Right ventricle myocardium inferior (tissue), 1 donor: ENCODE results near the gene CERS6. TPM values are rescaled to one million over a fixed set of nuclear protein-coding genes. Genes with fewer than 3 reads are reported as not detected.
A peak's percentile ranks its signal among the peaks of the same experiment; 100 is the strongest.

Source experiments
- ATAC-seq: fragments of 200-7000 bp; cut with Tn5 transposase; one replicate; pipeline ENCODE4 v1.9.1; 2020; ENCODE audit warnings: mild to moderate bottlenecking, moderate library complexity
- DNase-seq: peaks from one replicate; pipeline ENCODE4 v3.0.0; 2021; ENCODE audit errors: missing footprints
- intact Hi-C: fragments of 100-400 bp; cut with DNase I; formaldehyde crosslinking; loops from one replicate; pipeline ENCODE4 v1.11.0; 2022
- total RNA-seq: library from RNA; stranded (reverse); fragmentation: NEBNext Ultra II Directional; extraction: Animal tissue kit (Norgen Biotek cat#: 25700); gene quantifications from one replicate; pipeline ENCODE4 v1.2.1, GENCODE V29; 2021
- donor health status: DM: no; HTN: yes; CAD: no; lungs with severe emphysema.

Gene CERS6
- total RNA-seq, 1 donor from 2014 or later: 65.7 TPM

GRCh38 chr2:168687314-168687713 is 231.2 kb downstream of the CERS6 start:
- DNase-seq: no peak
- intact Hi-C loops: loop anchor here (1.0 to 5.0 kb wide), 3 partner anchors 120 to 340 kb away; no protein-coding TSS in a partner anchor
- ATAC-seq: no peak

DNA sequence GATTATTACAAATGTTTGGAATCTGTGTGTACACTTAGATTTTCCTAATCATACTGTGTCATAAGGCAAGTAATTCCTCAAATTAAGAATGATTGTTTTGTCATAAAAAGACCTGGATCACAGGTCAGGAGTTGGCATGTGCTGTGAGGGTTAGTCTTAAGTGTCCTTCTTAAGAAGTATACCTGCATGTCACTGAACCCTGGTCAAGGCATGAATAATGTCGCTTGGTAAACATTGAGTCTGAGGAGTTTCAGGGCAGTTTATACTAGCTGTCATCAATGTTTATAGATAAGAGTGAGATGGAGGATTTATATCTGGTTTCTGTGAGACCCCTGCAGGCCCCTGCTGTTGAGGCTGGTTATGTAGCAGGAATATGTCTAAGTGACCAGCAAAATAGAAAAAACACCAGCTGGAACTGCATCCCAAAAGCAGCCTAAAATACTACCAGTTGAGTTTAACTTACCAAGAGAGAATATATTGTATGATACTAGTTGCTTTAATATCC is 234.4 kb downstream of the CERS6 start:
- intact Hi-C loops: no loop called here
- DNase-seq (no peak), ATAC-seq (no peak)

DNA sequence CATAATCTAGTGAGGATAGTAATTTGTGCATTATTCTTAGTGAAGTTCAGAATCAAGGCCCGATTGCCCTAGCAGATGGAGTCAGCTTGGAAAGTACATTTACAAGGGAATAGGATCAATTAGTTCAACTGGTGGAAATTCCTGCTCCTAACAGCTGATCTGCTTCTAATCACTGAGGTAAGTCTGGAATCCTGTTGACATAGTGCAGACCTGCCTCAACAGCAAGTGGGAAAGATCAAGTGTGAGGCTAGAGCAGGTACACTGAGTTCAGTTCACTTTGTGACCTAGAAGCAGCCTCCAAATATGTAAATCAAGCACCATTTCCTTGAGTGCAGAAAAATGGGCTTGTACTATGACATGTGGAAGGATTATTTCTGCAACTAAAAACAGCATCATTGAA is 235.1 kb downstream of the CERS6 start:
- intact Hi-C loops: no loop called here
- no peak for ATAC-seq
- no peak for DNase-seq

DNA sequence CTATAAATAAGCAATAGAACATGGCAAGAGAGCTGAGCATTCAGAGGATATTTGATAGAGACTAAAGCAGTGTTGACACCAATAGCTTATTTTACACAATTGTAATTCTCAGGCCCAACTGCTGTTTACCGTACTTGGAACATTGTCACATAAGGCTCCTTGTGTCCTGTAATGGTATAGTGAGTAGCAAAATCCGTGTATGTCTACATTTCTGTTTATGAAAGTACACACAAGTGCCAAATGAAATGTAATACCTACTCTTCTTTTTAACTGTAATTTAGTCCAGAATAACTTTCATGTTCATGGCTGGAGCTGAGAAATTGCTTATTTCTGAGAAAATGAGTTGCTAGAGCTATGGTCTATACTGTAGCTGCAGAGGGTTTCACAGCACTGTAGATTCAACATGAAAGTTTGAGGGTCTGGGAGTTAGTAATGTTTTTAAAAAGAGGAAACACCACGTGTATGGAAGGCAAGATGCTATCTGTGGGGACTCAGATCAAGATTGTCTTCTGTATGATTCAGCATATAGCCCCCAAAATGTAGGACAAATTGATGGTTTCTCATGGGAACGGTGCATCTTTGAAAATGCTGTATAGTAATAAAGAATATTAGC is 236.2 kb downstream of the CERS6 start:
- intact Hi-C loops: no loop called here
- ATAC-seq: no peak
- no peak for DNase-seq

DNA sequence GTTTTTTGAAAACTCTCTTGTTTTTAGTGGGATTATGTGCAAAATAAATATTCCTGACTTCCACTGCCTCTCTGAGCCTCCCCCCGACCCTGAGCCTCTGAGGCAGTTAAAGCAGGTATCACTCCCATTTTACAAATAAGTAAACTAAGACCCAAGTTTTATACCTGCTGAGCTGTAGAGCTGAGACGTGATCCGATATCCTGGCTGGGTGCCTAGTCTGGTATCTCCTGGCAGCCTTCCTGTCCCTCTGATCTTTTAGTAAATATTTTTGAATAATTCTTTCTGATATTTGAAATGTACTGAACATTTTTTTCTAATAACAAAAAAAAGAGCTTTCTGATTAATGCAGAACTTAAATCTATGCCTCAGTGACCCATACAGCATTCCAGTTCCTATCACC is 238.1 kb downstream of the CERS6 start:
- no peak for DNase-seq
- intact Hi-C loops: no loop called here
- ATAC-seq: no peak

DNA sequence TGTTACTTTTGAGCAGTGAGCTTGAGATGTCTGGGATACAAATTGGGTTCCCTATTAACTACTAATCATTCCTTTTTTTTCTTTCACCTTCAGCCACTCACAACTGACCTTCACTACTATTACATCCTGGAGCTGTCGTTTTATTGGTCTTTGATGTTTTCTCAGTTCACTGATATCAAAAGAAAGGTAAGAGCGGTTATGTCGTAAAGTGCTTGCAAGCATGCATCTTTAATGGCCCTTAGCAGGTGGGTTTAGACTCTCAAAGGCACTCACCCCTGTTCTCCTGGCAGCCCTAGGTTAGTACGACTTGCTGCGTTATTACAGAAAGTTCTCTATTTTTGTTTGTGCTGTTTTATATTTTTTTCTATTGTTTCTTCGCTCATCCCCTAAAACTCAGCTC is 238.8 kb downstream of the CERS6 start:
- intact Hi-C loops: no loop called here
- DNase-seq (no peak), ATAC-seq (no peak)

DNA sequence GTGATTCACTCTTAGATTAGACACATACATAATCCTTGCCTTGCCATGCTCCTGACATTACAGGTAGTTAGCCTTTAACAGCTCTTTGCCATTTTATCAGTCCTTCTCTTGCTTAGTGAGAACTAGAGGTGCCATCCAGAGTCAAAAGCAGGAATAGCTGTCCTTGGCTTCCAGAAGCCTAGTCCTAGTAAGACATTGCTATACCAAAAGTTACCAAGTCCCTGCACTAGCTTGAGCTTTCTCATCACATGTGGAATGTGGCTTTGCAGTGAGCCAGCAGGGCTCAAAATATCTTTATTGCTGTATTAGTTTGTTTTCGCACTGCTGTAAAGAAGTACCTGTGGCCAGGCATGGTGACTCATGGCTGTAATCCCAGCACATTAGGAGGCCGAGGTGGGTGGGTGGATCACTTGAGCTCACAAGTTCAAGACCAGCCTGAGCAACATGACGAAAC is 241.6 kb downstream of the CERS6 start:
- intact Hi-C loops: no loop called here
- DNase-seq: no peak
- ATAC-seq: no peak

DNA sequence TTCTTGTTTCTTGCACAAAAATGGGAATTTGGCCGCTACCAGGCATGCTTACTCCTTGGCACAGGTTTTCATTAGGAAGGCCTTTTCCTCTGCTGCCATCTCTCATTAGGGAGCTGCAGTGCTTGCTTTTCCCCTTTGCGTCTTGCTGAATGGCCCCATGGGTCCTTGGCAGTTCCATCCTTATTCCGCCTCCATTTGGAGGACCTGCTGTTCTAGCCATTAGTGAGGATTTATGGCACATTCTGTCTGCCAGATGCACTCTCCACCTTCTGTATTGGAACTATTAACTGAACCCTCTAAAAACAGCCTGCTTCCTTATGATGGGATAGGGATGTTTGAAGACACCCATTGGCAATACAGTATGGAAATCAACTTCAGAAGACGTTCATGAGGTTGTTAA is 242.9 kb downstream of the CERS6 start:
- intact Hi-C loops: no loop called here
- no peak for ATAC-seq
- no peak for DNase-seq

DNA sequence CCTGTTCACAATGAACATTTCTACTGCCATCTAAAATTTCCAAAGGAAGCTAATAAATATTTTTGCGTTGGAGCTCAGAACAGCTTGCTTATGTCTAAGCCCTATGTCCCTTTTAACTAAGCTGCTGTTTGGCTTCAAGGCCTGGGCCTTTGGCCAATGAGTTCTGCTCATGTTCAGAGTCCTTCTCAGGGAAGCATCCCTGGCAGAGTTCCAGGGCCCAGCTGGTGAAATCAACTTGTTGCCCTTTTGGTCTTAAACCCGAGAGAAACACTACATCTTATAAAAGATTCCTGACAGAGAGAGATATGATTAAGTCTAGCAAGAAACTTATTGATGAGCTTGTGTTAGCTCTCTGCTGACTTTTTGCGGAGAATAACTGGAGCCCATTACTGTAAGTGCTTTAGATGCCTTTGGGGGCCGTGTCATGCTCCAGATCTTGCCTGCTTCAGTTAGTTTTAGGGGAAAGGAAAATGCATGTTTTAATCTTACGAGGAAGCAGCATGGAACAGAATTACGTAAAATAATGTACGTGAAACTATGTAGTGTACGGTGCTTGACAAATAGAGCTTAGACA is 243.9 kb downstream of the CERS6 start:
- intact Hi-C loops: no loop called here
- peak; percentile 71 for ATAC-seq

GRCh38 chr2:168700615-168701245 is 244.7 kb downstream of the CERS6 start:
- DNase-seq: no peak
- no peak for ATAC-seq
- intact Hi-C loops: no loop called here

More for the DNA sequence above, 243.9 kb downstream of the CERS6 start:
- DNase-seq: peak; percentile 88

DNA sequence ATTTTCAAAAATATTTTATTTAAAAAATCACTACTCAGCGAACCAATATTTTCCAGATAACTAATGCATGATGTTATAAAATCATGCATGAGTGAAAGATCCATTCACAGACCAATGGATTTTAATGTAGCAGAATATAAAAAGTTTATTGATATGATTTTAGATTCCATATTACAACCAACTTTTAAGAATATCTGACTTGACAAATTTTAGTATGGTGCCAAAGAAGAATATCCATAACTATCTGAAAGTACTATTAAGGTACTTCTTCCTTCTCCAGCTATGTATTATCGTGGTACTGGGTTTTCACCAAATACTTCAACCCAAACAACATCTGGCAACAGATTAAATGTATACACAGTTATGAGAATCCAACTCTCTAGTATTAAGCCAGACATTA is 246.5 kb downstream of the CERS6 start:
- no peak for DNase-seq
- intact Hi-C loops: no loop called here
- no peak for ATAC-seq

- intact Hi-C loops: no loop called here
- peak; percentile 26 for ATAC-seq
- no peak for DNase-seq
Observed at GRCh38 chr2:168703926-168704325, 247.9 kb downstream of the CERS6 start.

- ATAC-seq: no peak
- no peak for DNase-seq
- intact Hi-C loops: no loop called here
Observed at GRCh38 chr2:168705534-168706470, 249.7 kb downstream of the CERS6 start.

DNA sequence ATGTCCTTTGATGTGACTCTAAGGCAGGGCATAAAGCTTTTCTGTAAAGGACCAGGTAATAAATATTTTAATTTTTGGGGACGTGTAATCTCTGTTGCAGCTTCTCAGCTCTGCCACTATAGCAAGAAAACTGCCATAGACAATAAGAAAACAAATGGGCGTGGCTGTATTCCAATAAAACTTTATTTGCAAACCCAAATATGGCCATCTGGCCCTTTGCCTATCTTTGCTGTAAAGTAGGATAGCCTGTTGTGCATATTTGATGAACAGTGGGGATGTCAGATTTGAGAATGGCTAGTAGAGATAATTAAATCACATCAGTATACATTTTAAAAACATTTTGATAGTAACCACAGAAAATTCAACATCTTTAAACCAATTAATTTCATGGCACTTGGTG is 250.7 kb downstream of the CERS6 start:
- no peak for DNase-seq
- no peak for ATAC-seq
- intact Hi-C loops: no loop called here

DNA sequence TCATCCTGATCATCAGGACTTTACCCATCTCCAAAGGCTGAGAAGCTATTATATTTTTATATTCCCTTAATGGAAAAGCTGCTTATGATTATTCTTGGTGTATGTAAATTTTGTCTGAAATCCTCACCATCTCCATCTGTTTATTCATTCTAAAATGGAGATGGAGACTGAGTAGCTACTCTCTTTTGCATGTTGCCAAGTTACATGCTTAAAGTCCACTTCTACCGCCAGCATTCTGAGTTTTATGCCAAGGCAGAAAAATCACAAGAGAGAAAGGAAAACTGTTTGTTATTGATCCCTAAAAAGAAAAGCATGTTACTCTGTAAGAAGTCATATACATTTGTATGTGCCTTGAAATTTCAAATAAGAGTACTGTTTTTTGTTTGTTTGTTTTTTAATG is 252.0 kb downstream of the CERS6 start:
- ATAC-seq (no peak), DNase-seq (no peak)
- intact Hi-C loops: no loop called here

DNA sequence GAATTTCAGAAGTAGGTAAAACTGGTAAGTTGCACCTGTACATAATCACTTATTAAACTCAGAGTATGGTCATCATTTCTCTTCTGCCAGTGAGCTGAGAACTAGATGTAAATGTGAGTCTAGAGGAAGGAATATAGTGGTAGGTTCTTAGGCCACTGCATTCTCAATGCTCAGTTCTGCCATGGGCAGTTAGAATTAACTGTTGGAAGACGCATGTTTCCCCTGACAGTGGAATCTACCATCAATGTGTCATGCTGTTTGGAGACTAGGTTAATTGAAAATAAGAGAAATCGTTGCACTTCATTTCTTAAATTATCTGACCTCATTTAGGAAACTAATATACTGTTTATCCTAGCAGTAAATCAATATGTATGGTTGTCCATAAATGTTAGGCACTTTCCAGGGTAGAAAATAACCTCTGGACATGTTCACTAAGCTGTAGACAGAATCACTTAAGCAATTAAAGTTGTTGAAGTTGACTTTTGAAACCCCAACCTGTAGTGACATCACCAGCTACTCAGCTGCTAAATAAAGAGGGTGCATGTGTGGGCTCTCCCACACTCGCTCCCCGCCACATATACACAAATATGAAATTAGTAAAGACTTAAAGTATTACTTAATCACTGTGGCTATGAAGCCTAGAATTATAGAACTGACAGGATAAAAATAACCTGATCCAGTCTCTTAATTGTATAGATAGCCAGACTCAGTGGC is 254.8 kb downstream of the CERS6 start:
- intact Hi-C loops: no loop called here
- DNase-seq: no peak
- ATAC-seq: no peak

DNA sequence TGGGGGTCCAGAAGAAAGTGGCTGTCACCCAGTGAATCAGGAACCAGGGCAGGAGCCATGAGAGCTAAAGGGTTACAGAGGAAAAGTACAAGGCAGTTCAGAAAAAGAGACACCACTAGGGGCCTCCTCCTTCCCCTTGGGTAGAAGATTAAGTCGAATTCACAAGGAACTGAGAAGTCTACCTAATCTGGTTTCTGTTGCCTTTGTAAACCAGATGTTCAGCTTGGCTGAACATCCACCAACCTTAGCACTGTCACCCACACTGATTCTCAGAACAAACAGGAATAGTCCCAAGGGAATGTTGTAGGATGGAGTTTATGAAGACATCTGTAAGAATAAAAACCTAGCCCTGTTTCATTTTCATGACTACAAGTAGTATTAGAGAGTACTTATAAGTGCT is 256.0 kb downstream of the CERS6 start:
- DNase-seq: no peak
- ATAC-seq: no peak
- intact Hi-C loops: no loop called here

DNA sequence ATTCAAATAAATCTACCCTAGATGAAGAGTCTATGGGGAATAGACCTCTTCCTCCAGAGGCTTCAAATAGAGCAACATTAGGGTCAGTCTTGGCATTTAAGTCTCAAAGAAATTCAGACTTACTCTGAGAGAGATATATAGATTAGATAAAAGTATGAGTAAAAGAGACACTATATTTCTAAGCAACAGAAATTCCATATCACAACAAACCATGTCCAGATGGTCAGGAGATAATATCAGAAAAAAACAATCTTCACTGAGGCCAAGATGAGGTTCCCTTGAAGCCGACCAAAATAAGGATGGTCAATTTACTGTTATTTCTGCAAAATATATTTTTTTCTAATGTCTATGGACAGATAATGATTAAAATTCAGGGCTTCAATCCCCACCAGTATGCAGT is 257.3 kb downstream of the CERS6 start:
- intact Hi-C loops: no loop called here
- DNase-seq (no peak), ATAC-seq (no peak)

DNA sequence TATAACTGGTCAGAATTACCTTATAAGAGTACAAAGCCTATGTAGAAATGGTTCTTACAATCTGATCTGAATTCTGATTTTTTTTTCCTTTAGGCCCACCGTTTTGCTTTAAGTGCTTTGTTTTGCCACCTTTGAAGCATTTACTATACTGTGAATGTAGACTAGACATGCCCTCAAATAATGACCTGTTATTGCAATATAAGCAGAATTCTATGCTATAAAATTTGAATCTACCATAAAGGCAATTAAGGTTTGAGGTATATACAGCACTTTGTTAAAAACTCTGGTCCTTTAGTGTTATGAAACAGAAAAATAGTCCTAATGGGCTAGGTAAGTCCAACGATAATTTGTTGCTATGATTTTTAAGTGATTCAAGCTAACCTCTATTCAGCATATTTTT is 259.8 kb downstream of the CERS6 start:
- intact Hi-C loops: no loop called here
- ATAC-seq: no peak
- DNase-seq: no peak
